HEK293 (cell line): ENCODE data around the gene ZFR.

Experiments
- CTCF ChIA-PET: fragments of 350-600 bp; formaldehyde crosslinking; extraction: SDS; loops from one replicate; lab custom pipeline; 2021; ENCODE audit warnings: antibody characterized with exemption; lab: Yijun Ruan, JAX
- POLR2A ChIA-PET: fragments of 300-600 bp; formaldehyde crosslinking; extraction: SDS; loops from one replicate; lab custom pipeline; 2020; ENCODE audit warnings: antibody characterized with exemption, inconsistent platforms; lab: Yijun Ruan, JAX
- H3K27ac ChIP-seq: fragments of 200-500 bp; sonication (Bioruptor generic); 2 replicates; pipeline ENCODE4 v1.5.1; 2014; ENCODE audit warnings: low read depth, low read length, control low read depth, inconsistent platforms; ENCODE audit errors: extremely low read depth
- H3K36me3 ChIP-seq, 2 experiments: fragments of 200-500 bp in 1 of 2; sonication (Bioruptor generic) in 1 of 2; 1 replicate in 1 of 2; 2 replicates in 1 of 2; pipeline ENCODE4 v1.5.1; 2014 to 2017; ENCODE audit warnings: inconsistent platforms in 2 of 2, low read length in 2 of 2; ENCODE audit not compliant: control insufficient read depth in 2 of 2, insufficient read depth in 1 of 2
- H3K4me1 ChIP-seq: fragments of 200-500 bp; sonication (Bioruptor generic); 2 replicates; pipeline ENCODE4 v1.5.1; 2014; ENCODE audit warnings: mild to moderate bottlenecking, low read length, inconsistent platforms; ENCODE audit not compliant: control insufficient read depth, insufficient read depth
- H3K4me3 ChIP-seq: 2 replicates; pipeline ENCODE4 v1.5.1; 2011; ENCODE audit warnings: low read depth, mild to moderate bottlenecking, control low read depth, low read length, moderate library complexity
- H3K9me3 ChIP-seq: fragments of 200-500 bp; sonication (Bioruptor generic); 2 replicates; pipeline ENCODE4 v1.5.1; 2014; ENCODE audit warnings: low read depth, low read length, inconsistent platforms; ENCODE audit not compliant: control insufficient read depth, insufficient read depth
- PRDM10 ChIP-seq: fragments of 450-650 bp; formaldehyde crosslinking; IDR thresholded peaks from 2 replicates; pipeline ENCODE4 v1.5.1; 2016; ENCODE audit warnings: missing biosample characterization, missing genetic modification characterization
- YY2 ChIP-seq: fragments of 450-650 bp; formaldehyde crosslinking; IDR thresholded peaks from 2 replicates; pipeline ENCODE4 v1.5.1; 2016; ENCODE audit warnings: missing biosample characterization, missing genetic modification characterization
- ZNF184 ChIP-seq: fragments of 450-650 bp; IDR thresholded peaks from 2 replicates; pipeline ENCODE4 v1.5.1; 2018; ENCODE audit warnings: missing biosample characterization, mild to moderate bottlenecking, missing genetic modification characterization
- ZNF214 ChIP-seq: fragments of 450-650 bp; formaldehyde crosslinking; IDR thresholded peaks from 2 replicates; pipeline ENCODE4 v1.5.1; 2017; ENCODE audit warnings: missing biosample characterization, mild to moderate bottlenecking, missing genetic modification characterization, borderline replicate concordance
- ZNF416 ChIP-seq: fragments of 450-650 bp; formaldehyde crosslinking; IDR thresholded peaks from 2 replicates; pipeline ENCODE4 v1.5.1; 2016; ENCODE audit warnings: missing biosample characterization, missing genetic modification characterization
- ZSCAN18 ChIP-seq: fragments of 450-650 bp; formaldehyde crosslinking; IDR thresholded peaks from 2 replicates; pipeline ENCODE4 v1.5.1; 2016; ENCODE audit warnings: missing biosample characterization, missing genetic modification characterization
- TF ChIP-seq, protein P1 (sequence below): fragments of 450-650 bp; formaldehyde crosslinking; IDR thresholded peaks from 2 replicates; pipeline ENCODE4 v1.5.1; 2016; ENCODE audit warnings: missing biosample characterization, missing genetic modification characterization, borderline replicate concordance
- TF ChIP-seq, protein P2 (sequence below): fragments of 450-650 bp; formaldehyde crosslinking; IDR thresholded peaks from 2 replicates; pipeline ENCODE4 v1.5.1; 2016; ENCODE audit warnings: missing biosample characterization, missing genetic modification characterization

Gene ZFR

DNA sequence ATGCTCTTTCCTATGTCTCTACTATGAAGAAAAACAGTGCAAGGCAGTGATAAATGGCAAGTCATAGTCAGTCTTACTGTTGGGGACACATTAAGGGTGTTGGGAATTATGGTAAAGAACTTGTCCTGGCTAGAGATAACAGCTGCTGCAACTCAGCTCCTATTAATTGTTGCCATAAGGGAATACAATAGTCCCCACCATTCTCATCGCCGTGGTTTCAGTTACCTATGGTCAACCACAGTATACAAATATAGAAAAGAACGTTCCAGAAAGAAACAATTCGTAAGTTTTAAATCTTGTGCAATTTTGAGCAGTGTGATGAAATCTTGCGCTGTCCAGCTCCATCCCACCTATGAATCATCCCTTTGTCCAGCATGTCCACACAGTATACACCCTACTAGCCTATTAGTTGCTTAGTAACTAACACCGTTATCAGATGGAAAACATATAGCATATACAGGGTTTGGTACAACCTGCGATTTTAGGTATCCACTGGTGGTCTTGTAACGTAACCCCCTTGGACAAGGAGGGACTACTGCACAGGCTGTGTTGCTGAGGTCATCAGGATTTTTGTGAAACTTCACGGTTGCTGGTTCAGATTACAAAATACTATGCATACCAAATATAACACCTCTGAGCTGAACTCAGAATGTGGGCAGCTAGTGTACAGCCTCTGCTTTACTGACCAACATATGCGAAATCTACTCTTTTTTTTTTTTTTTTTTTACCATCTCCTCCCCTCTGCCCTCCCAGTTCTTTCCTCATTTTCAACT is 53.5 kb downstream of the ZFR start (continued):
- TF ChIP-seq, protein P1, sequence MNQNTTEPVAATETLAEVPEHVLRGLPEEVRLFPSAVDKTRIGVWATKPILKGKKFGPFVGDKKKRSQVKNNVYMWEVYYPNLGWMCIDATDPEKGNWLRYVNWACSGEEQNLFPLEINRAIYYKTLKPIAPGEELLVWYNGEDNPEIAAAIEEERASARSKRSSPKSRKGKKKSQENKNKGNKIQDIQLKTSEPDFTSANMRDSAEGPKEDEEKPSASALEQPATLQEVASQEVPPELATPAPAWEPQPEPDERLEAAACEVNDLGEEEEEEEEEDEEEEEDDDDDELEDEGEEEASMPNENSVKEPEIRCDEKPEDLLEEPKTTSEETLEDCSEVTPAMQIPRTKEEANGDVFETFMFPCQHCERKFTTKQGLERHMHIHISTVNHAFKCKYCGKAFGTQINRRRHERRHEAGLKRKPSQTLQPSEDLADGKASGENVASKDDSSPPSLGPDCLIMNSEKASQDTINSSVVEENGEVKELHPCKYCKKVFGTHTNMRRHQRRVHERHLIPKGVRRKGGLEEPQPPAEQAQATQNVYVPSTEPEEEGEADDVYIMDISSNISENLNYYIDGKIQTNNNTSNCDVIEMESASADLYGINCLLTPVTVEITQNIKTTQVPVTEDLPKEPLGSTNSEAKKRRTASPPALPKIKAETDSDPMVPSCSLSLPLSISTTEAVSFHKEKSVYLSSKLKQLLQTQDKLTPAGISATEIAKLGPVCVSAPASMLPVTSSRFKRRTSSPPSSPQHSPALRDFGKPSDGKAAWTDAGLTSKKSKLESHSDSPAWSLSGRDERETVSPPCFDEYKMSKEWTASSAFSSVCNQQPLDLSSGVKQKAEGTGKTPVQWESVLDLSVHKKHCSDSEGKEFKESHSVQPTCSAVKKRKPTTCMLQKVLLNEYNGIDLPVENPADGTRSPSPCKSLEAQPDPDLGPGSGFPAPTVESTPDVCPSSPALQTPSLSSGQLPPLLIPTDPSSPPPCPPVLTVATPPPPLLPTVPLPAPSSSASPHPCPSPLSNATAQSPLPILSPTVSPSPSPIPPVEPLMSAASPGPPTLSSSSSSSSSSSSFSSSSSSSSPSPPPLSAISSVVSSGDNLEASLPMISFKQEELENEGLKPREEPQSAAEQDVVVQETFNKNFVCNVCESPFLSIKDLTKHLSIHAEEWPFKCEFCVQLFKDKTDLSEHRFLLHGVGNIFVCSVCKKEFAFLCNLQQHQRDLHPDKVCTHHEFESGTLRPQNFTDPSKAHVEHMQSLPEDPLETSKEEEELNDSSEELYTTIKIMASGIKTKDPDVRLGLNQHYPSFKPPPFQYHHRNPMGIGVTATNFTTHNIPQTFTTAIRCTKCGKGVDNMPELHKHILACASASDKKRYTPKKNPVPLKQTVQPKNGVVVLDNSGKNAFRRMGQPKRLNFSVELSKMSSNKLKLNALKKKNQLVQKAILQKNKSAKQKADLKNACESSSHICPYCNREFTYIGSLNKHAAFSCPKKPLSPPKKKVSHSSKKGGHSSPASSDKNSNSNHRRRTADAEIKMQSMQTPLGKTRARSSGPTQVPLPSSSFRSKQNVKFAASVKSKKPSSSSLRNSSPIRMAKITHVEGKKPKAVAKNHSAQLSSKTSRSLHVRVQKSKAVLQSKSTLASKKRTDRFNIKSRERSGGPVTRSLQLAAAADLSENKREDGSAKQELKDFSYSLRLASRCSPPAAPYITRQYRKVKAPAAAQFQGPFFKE (tag by site-specific recombination) = no peak
- TF ChIP-seq, protein P2, sequence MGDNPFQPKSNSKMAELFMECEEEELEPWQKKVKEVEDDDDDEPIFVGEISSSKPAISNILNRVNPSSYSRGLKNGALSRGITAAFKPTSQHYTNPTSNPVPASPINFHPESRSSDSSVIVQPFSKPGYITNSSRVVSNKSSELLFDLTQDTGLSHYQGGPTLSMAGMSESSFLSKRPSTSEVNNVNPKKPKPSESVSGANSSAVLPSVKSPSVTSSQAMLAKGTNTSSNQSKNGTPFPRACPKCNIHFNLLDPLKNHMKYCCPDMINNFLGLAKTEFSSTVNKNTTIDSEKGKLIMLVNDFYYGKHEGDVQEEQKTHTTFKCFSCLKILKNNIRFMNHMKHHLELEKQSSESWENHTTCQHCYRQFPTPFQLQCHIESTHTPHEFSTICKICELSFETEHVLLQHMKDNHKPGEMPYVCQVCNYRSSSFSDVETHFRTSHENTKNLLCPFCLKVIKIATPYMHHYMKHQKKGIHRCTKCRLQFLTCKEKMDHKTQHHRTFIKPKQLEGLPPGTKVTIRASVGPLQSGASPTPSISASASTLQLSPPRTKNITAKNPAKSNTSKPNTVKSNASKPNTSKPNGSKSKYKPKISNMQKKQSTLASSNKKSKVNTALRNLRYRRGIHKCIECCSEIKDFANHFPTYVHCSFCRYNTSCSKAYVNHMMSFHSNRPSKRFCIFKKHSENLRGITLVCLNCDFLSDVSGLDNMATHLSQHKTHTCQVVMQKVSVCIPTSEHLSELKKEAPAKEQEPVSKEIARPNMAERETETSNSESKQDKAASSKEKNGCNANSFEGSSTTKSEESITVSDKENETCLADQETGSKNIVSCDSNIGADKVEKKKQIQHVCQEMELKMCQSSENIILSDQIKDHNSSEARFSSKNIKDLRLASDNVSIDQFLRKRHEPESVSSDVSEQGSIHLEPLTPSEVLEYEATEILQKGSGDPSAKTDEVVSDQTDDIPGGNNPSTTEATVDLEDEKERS = no peak
- no peak for TF ChIP-seq ZSCAN18 (tag by site-specific recombination)
- TF ChIP-seq, all 188 proteins: peak for 1

DNA sequence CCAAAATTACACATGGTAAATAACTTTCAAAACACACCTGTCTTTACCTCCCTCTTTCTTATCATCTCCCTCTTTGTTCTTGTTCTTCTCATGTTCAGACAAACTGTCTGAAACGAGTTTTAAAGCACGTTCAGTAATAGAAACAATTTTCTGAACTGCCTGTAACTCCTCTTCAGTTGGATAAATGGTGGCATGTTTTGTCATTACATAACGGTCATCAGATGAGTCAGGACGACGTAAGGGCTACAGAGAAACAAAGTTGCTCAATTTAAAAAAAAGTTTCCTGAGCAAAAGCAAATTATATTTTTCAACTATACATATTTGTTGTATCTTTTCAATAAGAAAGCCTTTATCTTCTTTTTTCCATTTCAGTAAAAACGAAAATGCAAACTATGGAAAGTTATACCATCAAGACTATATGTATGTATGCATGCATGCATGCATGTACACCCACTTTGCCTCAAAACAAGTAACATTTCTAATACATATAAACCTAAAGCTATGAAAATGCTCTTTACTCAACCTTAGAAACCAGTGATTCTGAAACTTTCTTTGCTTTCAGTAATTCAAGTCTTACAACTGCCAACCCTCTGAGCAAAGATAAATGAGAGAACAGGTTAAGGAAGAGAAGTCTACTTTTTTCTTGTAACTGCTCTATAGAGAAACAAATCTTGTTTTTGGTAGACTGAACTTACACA is 56.0 kb downstream of the ZFR start:
- ChIA-PET POLR2A (interaction anchor here (0.8 kb wide), 1 partner anchor 201 kb away, joined by 4 read pairs; no protein-coding TSS in a partner anchor), CTCF (interaction anchor here (0.6 to 1.6 kb wide), 3 partner anchors 8 to 202 kb away, joined by 3 to 4 read pairs (median 3); no protein-coding TSS in a partner anchor)
- H3K4me3 ChIP-seq = no peak overlapping the region
- H3K9me3 ChIP-seq = no peaks in the 10 kb centered on the region
- TF ChIP-seq ZNF184 (tag by site-specific recombination) (no peak), ZNF416 (tag by site-specific recombination) (no peak), PRDM10 (tag by site-specific recombination) (no peak), ZSCAN18 (tag by site-specific recombination) (no peak), YY2 (tag by site-specific recombination) (no peak), ZNF214 (no peak)
- peaks cover 88 to 94% of the 10 kb centered on the region in 2 experiments for H3K36me3 ChIP-seq
- H3K27ac ChIP-seq = no peak overlapping the region
- no peaks in the 10 kb centered on the region for H3K4me1 ChIP-seq
